ENCODE results near the gene WDR70.

DNA sequence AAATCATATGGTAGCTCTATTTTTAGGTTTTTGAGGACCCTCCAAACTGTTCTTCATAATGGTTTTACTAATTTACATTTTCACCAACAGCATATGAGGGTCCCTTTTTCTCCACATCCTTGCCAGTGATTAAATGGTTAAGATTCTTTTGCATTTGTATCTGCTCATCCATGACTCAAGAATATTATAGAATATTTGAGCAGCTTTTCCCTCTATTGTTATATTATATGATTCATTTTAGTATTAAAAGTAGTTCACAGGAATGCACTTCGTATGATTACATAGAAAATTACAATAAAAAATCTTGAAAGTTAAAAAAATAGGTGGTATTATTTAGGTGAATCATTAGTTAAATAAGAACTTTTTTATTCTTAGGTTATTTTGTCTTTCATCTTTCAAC, 140.7 kb downstream of the WDR70 start:
- TF ChIP-seq, protein P1, sequence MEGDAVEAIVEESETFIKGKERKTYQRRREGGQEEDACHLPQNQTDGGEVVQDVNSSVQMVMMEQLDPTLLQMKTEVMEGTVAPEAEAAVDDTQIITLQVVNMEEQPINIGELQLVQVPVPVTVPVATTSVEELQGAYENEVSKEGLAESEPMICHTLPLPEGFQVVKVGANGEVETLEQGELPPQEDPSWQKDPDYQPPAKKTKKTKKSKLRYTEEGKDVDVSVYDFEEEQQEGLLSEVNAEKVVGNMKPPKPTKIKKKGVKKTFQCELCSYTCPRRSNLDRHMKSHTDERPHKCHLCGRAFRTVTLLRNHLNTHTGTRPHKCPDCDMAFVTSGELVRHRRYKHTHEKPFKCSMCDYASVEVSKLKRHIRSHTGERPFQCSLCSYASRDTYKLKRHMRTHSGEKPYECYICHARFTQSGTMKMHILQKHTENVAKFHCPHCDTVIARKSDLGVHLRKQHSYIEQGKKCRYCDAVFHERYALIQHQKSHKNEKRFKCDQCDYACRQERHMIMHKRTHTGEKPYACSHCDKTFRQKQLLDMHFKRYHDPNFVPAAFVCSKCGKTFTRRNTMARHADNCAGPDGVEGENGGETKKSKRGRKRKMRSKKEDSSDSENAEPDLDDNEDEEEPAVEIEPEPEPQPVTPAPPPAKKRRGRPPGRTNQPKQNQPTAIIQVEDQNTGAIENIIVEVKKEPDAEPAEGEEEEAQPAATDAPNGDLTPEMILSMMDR (IDR thresholded peaks at IDR 0.05; ENCODE audit: extremely low read depth in 1 of 2, insufficient read depth in 1 of 2, low read depth in 1 of 2, low read length in 2 of 2): no peak
- no peak for TF ChIP-seq POLR2A (IDR thresholded peaks at IDR 0.05; ENCODE audit: low read depth, low read length)
- TF ChIP-seq EZH2 (IDR thresholded peaks at IDR 0.05; ENCODE audit: borderline replicate concordance, low read depth, low read length, severe bottlenecking): no peak
